Parathyroid adenoma (tissue), 2 donors: ENCODE results near the gene WDR18.

Experiments used
- H2AFZ ChIP-seq: fragments of 300-600 bp; sonication (generic); one replicate; pipeline ENCODE4 v1.7.0; 2017; ENCODE audit warnings: antibody characterized with exemption, mild to moderate bottlenecking
- H3K27ac ChIP-seq: fragments of 300-600 bp; sonication (generic); one replicate; pipeline ENCODE4 v1.7.0; 2017
- H3K27me3 ChIP-seq: fragments of 300-600 bp; sonication (generic); one replicate; pipeline ENCODE4 v1.7.0; 2017; ENCODE audit warnings: low read length; ENCODE audit not compliant: control insufficient read depth, insufficient read depth
- H3K36me3 ChIP-seq: fragments of 300-600 bp; sonication (generic); one replicate; pipeline ENCODE4 v1.7.0; 2017; ENCODE audit warnings: low read length; ENCODE audit not compliant: control insufficient read depth, insufficient read depth
- H3K4me1 ChIP-seq: fragments of 300-600 bp; sonication (generic); one replicate; pipeline ENCODE4 v1.7.0; 2017; ENCODE audit warnings: control low read depth
- H3K4me2 ChIP-seq: fragments of 300-600 bp; sonication (generic); one replicate; pipeline ENCODE4 v1.7.0; 2017; ENCODE audit warnings: low read length
- H3K4me3 ChIP-seq: fragments of 300-600 bp; sonication (generic); one replicate; pipeline ENCODE4 v1.7.0; 2017; ENCODE audit warnings: low read depth, low read length
- H3K79me2 ChIP-seq: fragments of 300-600 bp; sonication (generic); one replicate; pipeline ENCODE4 v1.7.0; 2017; ENCODE audit warnings: control low read depth
- H3K9ac ChIP-seq: fragments of 300-600 bp; sonication (generic); one replicate; pipeline ENCODE4 v1.7.0; 2017; ENCODE audit warnings: mild to moderate bottlenecking
- H3K9me3 ChIP-seq: fragments of 300-600 bp; sonication (generic); one replicate; pipeline ENCODE4 v1.7.0; 2017; ENCODE audit warnings: low read length; ENCODE audit not compliant: control insufficient read depth
- CTCF ChIP-seq: fragments of 300-600 bp; sonication (generic); IDR thresholded peaks from one replicate; pipeline ENCODE4 v1.7.0; 2017; ENCODE audit warnings: antibody characterized with exemption, mild to moderate bottlenecking
- donor health status: primary hyperparathyroidism.

Gene WDR18

GRCh38 chr19:964116-964520 lies 20.0 kb upstream of the WDR18 start:
- H3K9ac ChIP-seq, result no peak overlapping the region
- H3K4me2 ChIP-seq, result no peak overlapping the region
- no peak for TF ChIP-seq CTCF
- H3K36me3 ChIP-seq, result no peaks in the 10 kb centered on the region
- H3K4me1 ChIP-seq, result no peaks in the 10 kb centered on the region
- H3K9me3 ChIP-seq, result no peaks in the 10 kb centered on the region
- no peak overlapping the region for H3K4me3 ChIP-seq
- H3K79me2 ChIP-seq, result peaks cover 2% of the 10 kb centered on the region
- no peaks in the 10 kb centered on the region for H3K27me3 ChIP-seq
- no peak overlapping the region for H3K27ac ChIP-seq
- no peak overlapping the region for H2AFZ ChIP-seq

GRCh38 chr19:964761-965694 lies 19.1 kb upstream of the WDR18 start:
- no peaks in the 10 kb centered on the region for H3K4me1 ChIP-seq
- H3K27ac ChIP-seq, result no peak overlapping the region

GRCh38 chr19:966485-967088 lies 17.6 kb upstream of the WDR18 start:
- H3K4me1 ChIP-seq, result no peaks in the 10 kb centered on the region
- no peaks in the 10 kb centered on the region for H3K36me3 ChIP-seq
- no peak overlapping the region for H3K4me2 ChIP-seq
- no peak overlapping the region for H3K9ac ChIP-seq
- TF ChIP-seq CTCF, result no peak
- no peaks in the 10 kb centered on the region for H3K27me3 ChIP-seq
- no peaks in the 10 kb centered on the region for H3K79me2 ChIP-seq
- no peaks in the 10 kb centered on the region for H3K9me3 ChIP-seq
- H3K4me3 ChIP-seq, result no peak overlapping the region
- H3K27ac ChIP-seq, result no peak overlapping the region
- no peak overlapping the region for H2AFZ ChIP-seq

More at GRCh38 chr19:964761-965694, 19.1 kb upstream of the WDR18 start:
- no peaks in the 10 kb centered on the region for H3K27me3 ChIP-seq
- no peaks in the 10 kb centered on the region for H3K9me3 ChIP-seq
- no peak overlapping the region for H3K4me2 ChIP-seq
- H3K9ac ChIP-seq, result no peak overlapping the region
- H3K36me3 ChIP-seq, result no peaks in the 10 kb centered on the region
- H3K4me3 ChIP-seq, result no peak overlapping the region
- TF ChIP-seq CTCF, result no peak
- H2AFZ ChIP-seq, result no peak overlapping the region
- H3K79me2 ChIP-seq, result peaks cover under 1% of the 10 kb centered on the region

- Histone ChIP-seq H3K4me2 (no peak overlapping the region), H3K27ac (no peak overlapping the region), H3K27me3 (no peaks in the 10 kb centered on the region), H3K9me3 (no peaks in the 10 kb centered on the region), H3K9ac (no peak overlapping the region), H3K79me2 (no peaks in the 10 kb centered on the region), H3K4me3 (no peak overlapping the region), H3K4me1 (no peaks in the 10 kb centered on the region), H3K36me3 (no peaks in the 10 kb centered on the region), H2AFZ (no peak overlapping the region)
- peak; percentile 35 for TF ChIP-seq CTCF
Measured at GRCh38 chr19:970695-971094, 13.4 kb upstream of the WDR18 start.
